Stomach (tissue), 4 donors: ENCODE data around the gene WDR1.

Source experiments
- POLR2A ChIP-seq, 4 donors: fragments of 450-650 bp; IDR thresholded peaks; one replicate each; pipeline ENCODE4 v1.6.1; 2016; ENCODE audit warnings: antibody characterized with exemption in 4 of 4, control low read depth in 2 of 4, mild to moderate bottlenecking in 1 of 4, moderate library complexity in 1 of 4
- TF ChIP-seq, protein P1 (sequence below), 7 experiments: fragments of 450-650 bp in 4 of 7; fragments of 200-600 bp in 3 of 7; sonication (generic) in 3 of 7; IDR thresholded peaks; one replicate each; pipeline ENCODE4 v1.5.1; 2016 to 2019; ENCODE audit warnings: antibody characterized with exemption in 7 of 7, control low read depth in 2 of 7, mild to moderate bottlenecking in 1 of 7

DNA sequence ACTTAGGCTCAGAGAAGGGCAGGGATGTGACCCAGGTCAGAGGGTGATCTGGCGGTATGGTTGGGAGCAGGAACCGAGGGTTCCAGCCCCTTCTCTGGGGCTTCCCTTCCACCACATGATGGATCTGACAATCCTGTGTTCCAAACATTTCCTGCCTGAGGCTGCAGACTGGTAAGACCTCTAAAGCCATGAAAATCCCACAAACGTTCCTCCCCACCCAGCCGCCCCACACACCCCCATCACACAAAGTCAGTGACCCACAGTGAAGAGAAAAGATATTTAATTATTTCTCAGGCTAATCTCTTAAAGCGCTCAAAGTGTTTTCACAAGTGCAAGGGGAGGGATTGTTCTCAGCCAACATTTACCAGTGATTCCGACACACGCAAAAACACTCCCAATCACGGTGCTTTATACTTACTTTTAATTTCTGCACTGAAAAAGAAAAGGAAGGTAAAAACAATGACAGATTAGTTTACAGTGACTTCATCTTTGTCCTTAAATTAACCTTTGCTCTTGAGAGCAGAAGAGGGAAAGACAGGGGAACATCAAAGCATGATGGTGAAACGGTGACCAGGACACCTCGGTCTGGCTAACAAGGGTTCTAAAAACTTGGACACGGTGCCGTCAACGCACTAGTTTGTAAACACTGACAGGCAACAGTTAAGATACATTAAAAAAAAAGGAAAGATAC lies 42.4 kb downstream of the WDR1 start:
- TF ChIP-seq, protein P1, sequence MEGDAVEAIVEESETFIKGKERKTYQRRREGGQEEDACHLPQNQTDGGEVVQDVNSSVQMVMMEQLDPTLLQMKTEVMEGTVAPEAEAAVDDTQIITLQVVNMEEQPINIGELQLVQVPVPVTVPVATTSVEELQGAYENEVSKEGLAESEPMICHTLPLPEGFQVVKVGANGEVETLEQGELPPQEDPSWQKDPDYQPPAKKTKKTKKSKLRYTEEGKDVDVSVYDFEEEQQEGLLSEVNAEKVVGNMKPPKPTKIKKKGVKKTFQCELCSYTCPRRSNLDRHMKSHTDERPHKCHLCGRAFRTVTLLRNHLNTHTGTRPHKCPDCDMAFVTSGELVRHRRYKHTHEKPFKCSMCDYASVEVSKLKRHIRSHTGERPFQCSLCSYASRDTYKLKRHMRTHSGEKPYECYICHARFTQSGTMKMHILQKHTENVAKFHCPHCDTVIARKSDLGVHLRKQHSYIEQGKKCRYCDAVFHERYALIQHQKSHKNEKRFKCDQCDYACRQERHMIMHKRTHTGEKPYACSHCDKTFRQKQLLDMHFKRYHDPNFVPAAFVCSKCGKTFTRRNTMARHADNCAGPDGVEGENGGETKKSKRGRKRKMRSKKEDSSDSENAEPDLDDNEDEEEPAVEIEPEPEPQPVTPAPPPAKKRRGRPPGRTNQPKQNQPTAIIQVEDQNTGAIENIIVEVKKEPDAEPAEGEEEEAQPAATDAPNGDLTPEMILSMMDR (IDR thresholded peaks at IDR 0.05), result no peak
- no peak for TF ChIP-seq POLR2A (IDR thresholded peaks at IDR 0.05)
